Measurements from ENCODE around the gene KRT77.
"Not testable (repeated sequence)": the region's sequence is repeated elsewhere in the genome, so short reads cannot be mapped to it uniquely, and the experiment has no call there.

The KRT77 gene

DNA sequence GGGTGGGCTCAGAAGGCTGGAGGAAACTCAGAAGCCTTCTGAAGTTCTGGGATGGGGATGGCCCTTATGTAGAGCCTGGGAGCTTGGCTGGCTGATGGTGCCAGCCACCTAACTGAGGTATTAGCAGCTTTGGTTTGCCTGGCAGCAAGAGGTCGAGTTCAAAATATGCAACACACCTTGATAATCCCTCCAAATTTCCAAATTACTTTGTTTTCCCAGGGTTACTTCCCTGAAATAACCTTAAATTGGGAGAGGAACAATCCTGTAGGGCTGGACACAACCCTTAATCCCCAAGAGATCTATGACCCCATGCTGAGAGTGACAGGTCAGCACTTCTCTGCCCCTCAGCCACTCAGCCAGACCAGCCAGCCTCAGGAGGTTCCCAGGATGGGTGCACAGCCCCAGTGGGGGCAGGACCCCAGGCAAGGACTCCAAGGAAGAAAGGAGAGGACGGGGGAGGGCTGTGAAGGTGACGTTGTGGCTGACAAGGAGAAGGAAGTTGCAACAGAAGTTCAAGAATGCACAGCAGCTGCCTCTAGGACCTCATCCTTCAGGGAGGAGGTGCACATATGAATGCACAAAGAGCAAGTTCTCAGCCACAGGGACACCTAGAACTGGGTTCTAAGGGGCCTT, 18.6 kb upstream of the KRT77 start:
- no peak for DNase-seq

DNA sequence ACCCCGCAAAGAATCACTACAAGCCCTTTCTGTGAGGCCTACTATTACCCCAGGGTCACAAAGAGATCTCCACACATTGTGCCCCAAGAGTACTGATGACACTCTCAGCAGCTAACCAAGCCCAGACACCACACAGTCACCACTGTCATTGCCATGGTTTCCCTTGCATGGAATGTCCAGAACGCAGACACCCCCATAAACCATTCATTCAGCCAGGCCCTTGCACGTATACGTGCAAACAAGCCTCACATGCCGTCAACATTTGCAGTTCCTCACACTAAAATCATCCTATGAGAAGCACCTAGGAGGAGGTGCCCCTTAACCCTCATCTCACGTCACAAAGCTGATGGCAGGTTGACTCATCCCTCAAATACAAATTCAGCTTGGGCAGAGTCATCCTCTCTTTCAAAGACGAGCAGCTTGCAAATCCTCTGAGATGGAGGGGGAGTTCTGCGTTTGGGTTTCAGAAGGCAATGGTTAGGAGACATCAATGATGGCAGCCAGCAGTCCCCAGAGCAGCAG, 17.1 kb upstream of the KRT77 start:
- no peak for DNase-seq

DNA sequence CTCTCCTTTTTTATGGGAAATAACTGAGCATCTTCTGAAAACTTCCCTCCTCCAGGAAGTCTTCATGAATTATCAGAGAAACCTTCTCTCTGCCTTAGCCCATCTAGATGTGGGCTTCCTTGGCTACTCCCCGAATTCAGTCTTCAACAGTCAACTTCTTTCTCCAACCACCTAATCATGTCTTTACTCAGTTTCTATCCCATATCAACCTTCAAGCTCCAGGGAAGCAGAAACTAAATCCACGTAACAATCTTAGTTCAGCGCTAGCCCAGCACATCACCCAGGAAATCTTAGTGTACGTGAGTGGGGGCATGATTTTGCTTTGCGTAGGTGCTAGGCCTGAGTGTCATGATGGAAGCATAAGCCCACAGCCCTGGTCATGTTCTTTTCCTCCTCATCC, 12.7 kb upstream of the KRT77 start:
- no peak for DNase-seq

DNA sequence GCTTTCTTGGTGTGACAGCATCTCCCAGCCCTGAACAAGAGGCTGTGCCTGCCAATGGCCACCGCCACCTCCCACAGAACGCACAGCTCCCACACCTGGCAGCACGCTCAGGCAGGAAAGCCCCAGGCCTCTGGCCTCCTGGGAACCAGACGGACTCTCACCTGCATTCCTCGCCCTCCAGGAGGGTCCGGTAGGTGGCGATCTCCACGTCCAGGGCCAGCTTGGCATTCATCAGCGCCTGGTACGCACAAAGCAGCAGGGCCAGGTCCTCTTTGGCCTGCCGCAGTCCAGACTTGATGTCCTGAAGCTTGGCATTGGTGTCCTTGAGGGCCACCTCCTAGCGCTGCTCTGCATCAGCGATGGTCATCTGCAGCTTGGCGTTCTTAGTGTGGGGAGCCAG, 12.1 kb upstream of the KRT77 start:
- no peak for DNase-seq

DNA sequence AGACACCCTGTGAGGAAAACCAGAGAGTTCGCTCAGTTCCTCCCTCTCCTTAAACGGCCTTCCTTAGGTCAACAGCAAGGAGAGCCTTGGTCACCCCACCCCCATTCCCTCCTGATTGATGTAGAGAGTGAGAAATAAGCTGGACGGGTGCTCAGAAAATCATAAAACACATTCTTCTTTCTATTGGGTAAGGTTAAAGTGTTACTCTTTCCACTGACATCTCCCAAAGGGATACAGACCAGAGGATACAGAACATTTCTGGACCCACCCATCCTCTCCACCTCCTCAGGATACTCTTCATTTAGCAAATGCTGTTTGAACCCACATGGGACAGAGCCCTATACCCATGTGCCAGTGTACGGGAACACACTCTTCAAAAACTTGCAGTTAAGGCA, 11.6 kb upstream of the KRT77 start:
- no peak for DNase-seq

DNA sequence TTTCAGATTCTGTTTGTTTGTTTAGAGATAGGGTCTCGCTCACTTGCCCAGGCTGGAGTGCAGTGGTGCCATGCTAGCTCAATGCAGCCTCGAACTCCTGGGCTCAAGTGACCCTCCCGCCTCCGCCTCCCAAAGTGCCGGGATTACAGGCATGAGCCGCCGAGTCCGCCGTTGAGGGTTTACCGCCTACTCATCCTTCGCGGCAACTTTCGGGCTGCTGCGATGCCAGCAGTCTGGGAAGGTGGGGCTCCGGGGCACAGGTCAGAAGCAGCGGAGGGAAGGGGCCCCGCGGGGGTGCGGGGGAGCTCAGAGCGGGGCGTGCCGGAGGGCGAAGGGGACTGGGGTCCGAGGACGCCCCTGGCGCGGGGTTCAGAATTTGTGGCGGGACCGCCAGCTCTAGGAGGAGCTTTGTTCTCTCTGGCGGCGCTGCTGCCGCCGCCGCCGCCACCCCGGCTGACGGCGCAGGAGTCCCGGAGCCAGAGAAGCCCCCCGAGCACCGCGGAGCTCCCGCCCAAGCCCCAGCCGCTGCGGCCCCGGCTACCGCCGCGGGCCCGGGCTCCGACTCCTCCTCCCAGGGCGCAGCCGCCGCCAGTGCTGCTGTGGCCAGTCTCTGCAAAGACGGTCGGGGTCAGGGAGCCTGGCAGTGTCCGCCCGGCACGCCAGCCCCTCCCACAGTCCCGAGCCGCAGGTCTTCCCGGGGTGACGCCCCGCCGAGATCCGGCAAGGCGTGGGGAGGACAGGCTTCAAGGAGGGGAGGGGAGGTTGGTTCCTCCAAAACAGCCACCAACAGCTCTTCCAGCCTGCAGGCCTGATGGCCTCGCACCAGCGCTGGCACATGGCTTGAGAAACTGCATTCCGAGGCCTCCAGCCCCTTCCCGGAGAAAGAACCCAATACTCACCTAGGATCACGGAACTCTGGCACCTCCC, 10.9 kb upstream of the KRT77 start:
- peak; percentile 11 for DNase-seq

DNA sequence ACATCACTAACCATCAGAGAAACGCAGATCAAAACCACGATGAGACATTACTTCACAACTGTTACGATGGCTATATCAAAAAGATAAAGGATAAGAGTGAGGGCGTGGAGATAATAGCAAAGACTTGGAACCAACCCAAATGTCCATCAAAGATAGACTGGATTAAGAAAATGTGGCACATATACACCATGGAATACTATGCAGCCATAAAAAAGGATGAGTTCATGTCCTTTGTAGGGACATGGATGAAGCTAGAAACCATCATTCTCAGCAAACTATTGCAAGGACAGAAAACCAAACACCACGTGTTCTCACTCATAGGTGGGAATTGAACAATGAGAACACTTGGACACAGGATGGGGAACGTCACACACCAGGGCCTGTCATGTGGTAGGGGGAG, 8.8 kb upstream of the KRT77 start:
- DNase-seq, result not testable (repeated sequence)

DNA sequence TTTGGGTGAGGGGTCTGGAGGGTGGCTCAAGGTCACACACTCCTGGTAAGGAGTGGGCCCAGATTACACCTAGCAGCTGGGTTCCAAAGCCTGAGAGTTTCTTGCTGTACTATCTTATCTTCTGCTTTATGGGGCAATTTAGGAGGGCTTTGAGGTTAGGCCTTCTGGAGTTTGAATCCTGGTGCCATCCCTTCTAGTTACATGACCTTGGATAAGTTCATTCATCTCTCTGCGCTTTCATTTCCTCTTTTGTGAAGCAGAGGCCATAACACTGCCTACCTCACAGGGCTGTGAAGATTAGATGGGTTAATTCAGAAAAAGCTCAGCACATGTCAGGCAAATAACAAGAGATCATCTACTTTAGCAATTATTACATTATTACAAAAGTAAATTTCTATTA, 7.4 kb upstream of the KRT77 start:
- no peak for DNase-seq

DNA sequence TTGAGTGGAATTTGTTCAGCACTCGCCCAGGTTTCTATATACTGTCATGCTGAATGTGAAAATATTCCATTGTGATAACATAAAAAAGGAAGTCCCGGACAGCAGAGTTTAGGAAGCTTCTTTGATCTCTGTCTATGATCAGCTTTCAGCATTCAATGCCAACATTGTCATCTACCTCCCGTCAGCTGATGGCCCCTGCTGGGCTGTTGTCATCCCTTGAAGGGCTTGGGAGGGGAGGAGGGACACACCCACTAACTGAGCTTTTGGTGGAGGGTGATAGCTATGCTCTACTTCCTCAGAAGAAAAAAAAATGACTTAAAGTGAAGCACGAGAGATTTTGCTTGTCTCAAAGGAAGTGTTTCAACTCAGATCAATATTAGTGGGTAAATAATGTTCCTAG, 4.7 kb upstream of the KRT77 start:
- DNase-seq, result no peak

DNA sequence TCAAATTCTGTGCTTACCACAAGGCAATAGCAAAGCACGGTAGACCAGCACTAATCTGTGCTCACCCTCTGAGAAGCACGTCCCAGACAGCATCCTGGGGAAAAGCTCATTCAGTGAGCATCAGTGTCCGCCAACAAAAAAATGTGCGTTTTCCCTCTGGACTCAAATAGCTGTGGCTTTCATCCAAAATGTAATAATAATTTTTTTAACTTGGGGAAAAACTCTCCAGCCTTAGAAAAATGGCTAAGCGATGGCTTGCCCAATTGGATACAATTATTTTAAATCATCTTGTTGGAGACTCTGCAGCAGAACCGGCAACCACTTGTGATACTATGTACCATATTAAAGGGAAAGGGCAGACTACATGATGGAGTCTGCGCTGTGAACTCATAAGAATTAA, 1.1 kb upstream of the KRT77 start:
- no peak for DNase-seq

DNA sequence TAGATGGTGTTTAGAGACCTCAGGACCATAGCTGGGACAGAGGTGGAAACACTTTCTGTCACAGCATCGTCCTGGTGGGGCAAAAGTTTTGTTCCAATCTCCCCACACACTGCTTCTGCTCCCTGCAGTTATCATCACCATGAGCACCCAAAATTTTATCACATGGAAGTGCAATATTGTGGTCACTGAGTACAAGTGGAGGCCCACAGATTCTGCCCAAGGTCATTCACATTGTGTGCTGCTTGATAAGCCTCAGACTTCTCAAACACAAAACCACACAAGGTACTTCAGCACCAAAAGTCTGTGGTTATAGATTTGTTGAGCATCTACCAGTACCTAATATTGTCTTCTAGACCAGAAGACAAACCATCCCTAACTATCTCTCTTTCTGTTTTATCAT, 554 bp upstream of the KRT77 start:
- no peak for DNase-seq

DNA sequence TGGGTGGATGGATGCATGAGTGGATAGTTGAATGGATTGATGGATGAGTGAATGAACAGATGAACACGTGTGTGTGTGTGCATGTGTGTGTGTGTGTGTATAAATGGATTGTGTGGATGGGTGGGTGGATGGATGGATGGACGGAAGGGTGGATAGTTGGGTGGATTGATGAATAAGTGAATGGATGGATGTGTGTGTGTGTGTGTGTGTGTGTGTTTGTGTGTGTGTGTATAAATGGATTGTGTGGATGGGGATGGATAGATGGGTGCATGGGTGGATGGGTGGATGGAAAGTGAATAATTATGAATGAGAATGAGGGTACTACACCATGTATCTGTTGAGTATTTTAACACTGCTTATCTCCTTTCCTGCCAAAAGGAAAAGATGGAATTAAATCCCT, 986 bp downstream of the KRT77 start:
- no peak for DNase-seq

DNA sequence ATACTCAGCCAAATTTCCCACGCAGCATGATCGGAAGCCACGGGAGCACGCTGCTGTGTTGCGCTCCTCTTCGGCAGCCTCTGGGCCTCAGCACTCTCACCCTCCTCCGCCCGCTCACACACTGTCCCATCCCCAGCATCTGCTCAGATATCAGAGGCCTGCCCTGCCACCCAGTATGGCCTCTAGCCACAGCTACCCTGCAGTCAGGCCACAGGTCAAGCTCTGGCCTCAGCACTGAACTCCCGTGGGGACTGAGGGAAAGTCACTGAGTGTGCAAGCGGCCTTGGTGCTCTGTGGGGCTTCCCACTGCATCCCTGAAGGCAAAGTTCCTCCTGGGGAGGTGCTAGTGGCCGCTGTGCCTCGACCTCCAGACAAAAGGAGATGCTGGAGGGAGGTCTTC, 2.0 kb downstream of the KRT77 start:
- no peak for DNase-seq

DNA sequence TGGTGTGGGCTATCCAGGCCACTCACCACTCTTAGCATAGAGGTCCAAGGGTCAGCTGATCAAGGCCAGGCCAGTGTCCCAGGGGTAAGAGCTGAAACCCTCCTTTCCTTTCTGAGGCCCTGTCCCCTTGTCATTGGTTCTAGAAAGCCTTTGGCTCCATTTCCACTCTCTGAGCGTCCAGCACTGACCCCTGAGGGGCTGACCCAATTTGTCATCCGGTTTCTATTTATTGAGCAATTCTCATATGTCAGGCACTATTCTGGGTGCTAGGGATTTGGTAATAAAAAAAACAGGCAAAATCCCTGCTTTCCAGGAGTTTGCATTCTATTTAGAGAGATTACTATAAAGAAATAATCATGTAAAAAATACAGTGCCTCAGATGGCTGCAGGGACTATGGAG, 3.4 kb downstream of the KRT77 start:
- DNase-seq, result no peak

DNA sequence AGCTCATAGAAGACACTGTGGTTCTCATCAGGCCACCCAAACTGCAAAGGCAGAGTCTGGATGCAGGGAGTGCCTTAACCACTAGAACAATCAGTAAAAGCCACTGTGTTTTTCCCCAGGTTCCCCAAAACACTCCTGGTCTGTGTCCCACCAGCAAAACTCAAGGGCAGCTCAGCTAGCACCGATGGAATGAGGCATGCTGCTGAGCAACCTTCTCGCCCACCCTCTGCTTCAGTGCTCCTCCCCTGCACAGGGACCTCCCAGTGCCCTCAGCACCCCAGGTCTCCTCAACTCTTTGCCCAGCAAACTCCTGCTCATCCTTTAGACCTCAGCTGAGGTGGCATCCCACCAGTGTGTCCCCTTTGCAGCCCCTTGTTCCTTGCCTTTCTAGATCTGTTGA, 4.0 kb downstream of the KRT77 start:
- no peak for DNase-seq

DNA sequence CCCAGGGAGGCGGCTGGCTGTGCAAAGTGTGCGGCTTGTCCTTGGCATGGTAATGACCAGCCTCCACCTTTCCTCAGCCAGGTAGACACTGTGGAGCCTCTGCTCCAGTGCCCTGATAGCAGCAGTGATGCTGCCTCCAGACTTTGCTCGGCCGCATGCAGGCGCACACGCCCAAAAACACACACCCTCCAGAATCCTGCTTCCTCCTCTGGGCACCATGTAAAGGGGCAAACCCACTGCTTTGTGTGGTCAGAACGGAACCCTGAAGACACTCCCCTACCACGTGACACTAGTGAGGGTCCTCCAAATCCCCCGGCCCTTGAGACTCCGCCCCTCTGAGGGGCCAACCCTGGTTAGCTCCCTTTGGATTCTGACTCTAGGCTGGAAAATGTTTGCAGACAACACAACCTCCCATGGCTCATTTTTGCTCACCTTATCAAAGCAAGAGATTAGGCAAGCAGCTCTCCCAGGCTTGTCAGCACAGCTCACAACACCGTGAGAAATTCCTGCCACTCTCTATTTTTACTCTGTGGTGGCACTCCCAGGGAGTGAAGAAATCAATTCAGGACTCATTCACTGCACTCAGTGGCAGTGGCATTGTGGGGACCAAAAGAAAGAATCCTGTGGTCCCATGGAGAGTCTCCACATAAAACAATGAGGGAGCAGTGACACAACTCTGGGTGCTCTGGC, 4.5 kb downstream of the KRT77 start:
- DNase-seq, result no peak

DNA sequence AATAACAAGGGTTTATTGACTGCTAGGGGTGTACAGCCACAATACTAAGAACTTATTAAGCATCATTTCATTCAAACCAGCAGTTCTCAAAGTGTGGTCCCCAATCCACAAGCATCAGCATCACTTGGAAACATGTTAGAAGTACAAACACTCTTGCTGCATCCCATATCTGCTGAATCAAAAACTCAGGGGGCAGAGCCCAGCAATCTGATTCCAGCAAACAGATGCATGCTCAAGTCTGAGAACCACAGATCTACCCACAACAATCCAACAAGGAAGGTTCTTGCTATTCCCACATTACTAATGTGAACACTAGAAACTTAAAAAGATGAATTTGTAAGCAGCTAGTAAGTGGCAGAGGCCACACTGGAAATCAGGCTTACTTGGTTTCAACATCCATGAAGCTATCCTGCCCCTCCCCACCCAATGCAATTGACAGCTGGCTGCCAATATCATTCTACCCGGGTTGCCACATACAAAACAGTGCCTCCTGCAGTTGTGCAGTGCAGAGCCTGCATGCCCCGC, 6.2 kb downstream of the KRT77 start:
- DNase-seq, result no peak

DNA sequence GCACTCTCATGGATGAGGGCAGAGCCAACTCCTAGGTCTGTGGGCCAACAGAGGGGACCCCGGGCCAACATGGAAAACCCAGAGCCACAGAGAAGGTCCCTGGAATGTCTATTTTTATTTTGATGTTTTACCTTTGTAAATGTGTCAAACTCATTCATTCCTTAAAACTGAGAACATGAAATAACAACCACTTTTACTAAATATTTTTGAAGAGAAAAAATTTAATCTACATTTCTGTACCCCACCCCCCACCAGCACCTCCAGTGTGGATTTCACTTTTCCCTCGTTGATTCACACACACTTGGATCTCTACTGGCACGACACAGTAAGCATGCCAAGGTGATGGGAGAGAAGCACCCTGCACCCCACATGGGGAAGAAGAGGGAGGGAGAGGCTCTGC, 6.7 kb downstream of the KRT77 start:
- DNase-seq, result no peak

DNA sequence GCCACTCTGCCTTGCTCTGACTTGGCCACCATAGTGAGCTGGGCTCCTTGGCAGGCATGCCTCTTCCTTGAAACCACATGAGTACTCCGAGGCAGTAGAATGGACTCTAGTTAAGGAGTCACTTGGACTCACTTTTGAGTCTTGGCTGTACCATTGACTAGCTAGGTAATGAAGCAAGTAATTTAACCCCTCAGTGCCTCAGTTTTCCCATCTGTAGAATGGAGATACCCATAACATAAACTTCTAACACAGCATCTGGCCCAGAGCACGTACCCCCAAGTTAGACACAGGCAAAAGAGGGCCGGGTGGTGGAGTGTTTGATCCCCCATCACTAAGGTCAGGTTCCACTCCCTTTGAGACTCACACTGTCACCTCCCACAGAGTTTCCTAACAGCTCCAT, 8.3 kb downstream of the KRT77 start:
- no peak for DNase-seq

DNA sequence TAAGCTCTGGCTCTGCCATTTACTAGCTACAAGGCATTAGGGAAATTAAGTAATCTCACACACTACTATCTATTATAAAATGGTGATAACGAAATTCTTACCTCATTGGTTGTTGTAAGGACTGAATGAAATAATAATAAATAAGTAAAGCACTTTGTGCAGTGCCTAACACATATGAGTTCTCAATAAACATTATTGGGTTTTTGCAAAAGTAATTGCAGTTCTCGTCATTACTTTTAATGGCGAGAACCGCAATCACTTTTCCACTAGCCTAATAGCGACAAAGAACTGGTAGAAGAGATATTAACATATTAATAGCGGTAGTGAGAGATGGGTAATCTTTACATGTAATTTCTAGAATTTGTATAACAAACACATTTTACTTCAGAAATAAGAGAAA, 9.2 kb downstream of the KRT77 start:
- DNase-seq, result no peak

DNA sequence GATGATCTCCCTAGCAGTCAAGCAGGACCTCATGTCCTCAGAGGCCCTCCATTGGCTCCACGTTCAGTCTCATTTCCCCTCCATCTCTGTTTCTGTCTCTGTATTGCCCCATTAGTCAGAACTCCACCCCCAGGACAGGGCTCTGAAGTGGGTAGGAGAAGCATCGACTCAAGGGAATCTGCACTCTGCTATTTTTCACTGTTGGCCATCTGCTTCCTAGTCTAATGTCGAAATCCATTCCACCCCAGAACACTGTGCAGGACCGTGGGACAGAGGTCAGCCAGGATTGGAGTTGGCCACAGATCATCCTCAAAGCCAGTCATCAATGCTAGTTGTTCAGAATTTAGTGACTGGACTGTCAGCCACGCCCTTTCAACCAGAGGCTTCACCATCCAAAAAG, 10.1 kb downstream of the KRT77 start:
- no peak for DNase-seq

DNA sequence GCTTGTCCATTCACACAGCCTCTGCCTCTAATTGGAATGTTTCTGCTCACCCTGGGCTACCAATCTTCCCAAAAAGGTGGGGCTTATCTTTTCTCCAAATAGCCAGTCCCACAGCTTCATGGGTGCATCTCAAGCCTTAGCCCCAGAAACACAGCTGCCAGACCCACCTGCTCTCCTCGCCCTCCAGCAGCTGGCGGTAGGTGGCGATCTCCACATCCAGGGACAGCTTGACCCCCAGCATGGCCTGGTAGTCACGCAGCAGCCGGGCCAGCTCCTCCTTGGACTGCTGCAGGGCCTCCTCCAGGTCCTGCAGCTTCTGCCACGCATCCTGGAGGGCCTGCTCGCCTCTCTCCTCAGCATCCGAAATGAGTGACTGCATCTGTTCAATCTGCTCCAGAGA, 11.1 kb downstream of the KRT77 start:
- DNase-seq, result no peak

DNA sequence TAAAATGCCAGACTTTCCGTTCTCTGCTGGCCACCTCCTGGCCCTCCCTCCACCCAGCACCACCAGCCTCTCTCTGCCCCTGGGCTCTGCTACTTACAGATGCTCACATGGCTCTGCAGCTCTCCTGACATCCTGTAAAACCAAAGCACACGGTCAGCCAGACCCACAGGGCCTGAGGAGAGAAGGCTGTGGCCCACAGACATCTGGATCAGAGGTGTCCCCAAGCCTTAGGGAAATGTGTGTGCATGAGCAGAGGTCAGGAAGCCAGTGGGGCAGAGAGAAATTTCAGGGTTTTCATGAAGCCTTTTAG, 11.5 kb downstream of the KRT77 start:
- DNase-seq, result no peak
